Fibroblast of skin of abdomen (primary cell): Measurements from ENCODE around the gene TTC5.
"Not testable (repeated sequence)": the region's sequence is repeated elsewhere in the genome, so short reads cannot be mapped to it uniquely, and the experiment has no call there.

Experiments used
- DNase-seq: peaks from one replicate; pipeline ENCODE4 v3.0.0-alpha.2; 2013

TTC5 gene

GRCh38 chr14:20302042-20302755 lies 3.6 kb downstream of the TTC5 start:
- DNase-seq: peak; percentile 10

- no peak for DNase-seq
Observed at GRCh38 chr14:20295067-20295466, 10.7 kb downstream of the TTC5 start.

- no peak for DNase-seq
Observed at GRCh38 chr14:20294636-20295035, 11.1 kb downstream of the TTC5 start.

- not testable (repeated sequence) for DNase-seq
Observed at GRCh38 chr14:20281998-20282397, 23.8 kb downstream of the TTC5 start.

- DNase-seq: not testable (repeated sequence)
Observed at GRCh38 chr14:20280265-20280664, 25.5 kb downstream of the TTC5 start.

GRCh38 chr14:20278414-20278813 lies 27.3 kb downstream of the TTC5 start:
- peak; percentile 4 for DNase-seq

- DNase-seq: no peak
Observed at GRCh38 chr14:20277409-20277808, 28.3 kb downstream of the TTC5 start.

- no peak for DNase-seq
Observed at GRCh38 chr14:20274062-20274461, 31.7 kb downstream of the TTC5 start.

GRCh38 chr14:20264361-20264760 lies 41.4 kb downstream of the TTC5 start:
- not testable (repeated sequence) for DNase-seq

GRCh38 chr14:20262642-20263128 lies 43.1 kb downstream of the TTC5 start:
- peak; percentile 80 for DNase-seq

- DNase-seq: no peak
Observed at GRCh38 chr14:20247646-20248246, 58.0 kb downstream of the TTC5 start.
